ENCODE results near the gene ANO7. TPM values are rescaled to one million over a fixed set of nuclear protein-coding genes. Genes with fewer than 3 reads are reported as not detected.

The ANO7 gene
- total RNA-seq, 1 experiment from 2014 or later, result 5.2 TPM

GRCh38 chr2:241204010-241204384, 15.5 kb downstream of the ANO7 start:
- Histone ChIP-seq H2BK5ac (ENCODE audit: insufficient read length, low read length) (no peak overlapping the region), H3K4ac (ENCODE audit: low read depth, low read length) (no peak overlapping the region), H2AFZ (ENCODE audit: low read length) (no peak overlapping the region), H2AK5ac (ENCODE audit: insufficient read length, low read length) (no peak overlapping the region), H3K27me3 (ENCODE audit: insufficient read depth, low read length) (no peaks in the 10 kb centered on the region), H2BK12ac (ENCODE audit: insufficient read length, low read depth, low read length) (no peak overlapping the region), H2BK15ac (ENCODE audit: low read depth, low read length) (no peak overlapping the region), H3K14ac (ENCODE audit: insufficient read depth, low read length) (no peak overlapping the region), H4K91ac (ENCODE audit: insufficient read length, low read depth, low read length) (no peak overlapping the region), H4K5ac (ENCODE audit: insufficient read length, low read depth, low read length) (no peak overlapping the region), H3K4me1 (ENCODE audit: insufficient read depth, low read length) (no peaks in the 10 kb centered on the region), H3K18ac (ENCODE audit: insufficient read length, low read depth, low read length) (no peak overlapping the region), H3K9me3 (ENCODE audit: control insufficient read depth, low read depth, low read length) (no peaks in the 10 kb centered on the region), H3K9ac (ENCODE audit: extremely low read depth, insufficient read length, low read length) (no peak overlapping the region), H2BK20ac (ENCODE audit: low read depth, low read length, poor library complexity, severe bottlenecking) (no peak overlapping the region), H3K79me2 (ENCODE audit: insufficient read depth, low read length) (no peaks in the 10 kb centered on the region), H2BK120ac (ENCODE audit: low read depth, low read length, poor library complexity, severe bottlenecking) (no peak overlapping the region), H3K56ac (ENCODE audit: insufficient read length, low read depth, low read length) (no peak overlapping the region), H3K27ac (ENCODE audit: insufficient read length, low read depth, low read length) (no peak overlapping the region), H3K79me1 (ENCODE audit: insufficient read depth, low read depth, low read length, poor library complexity, severe bottlenecking) (no peaks in the 10 kb centered on the region), H4K8ac (replicated peaks; ENCODE audit: insufficient read length, low read depth, low read length) (no peak overlapping the region), H4K20me1 (ENCODE audit: control insufficient read depth, insufficient read depth, insufficient read length) (no peaks in the 10 kb centered on the region), H3K23ac (ENCODE audit: insufficient read length, low read depth, low read length) (no peak overlapping the region), H3T11ph (ENCODE audit: low read length) (no peak overlapping the region), H3K23me2 (ENCODE audit: insufficient read length, low read depth, low read length, poor library complexity, severe bottlenecking) (no peaks in the 10 kb centered on the region), H3K4me2 (ENCODE audit: insufficient read depth, insufficient read length, low read length) (no peak overlapping the region)
- TF ChIP-seq, protein P1, sequence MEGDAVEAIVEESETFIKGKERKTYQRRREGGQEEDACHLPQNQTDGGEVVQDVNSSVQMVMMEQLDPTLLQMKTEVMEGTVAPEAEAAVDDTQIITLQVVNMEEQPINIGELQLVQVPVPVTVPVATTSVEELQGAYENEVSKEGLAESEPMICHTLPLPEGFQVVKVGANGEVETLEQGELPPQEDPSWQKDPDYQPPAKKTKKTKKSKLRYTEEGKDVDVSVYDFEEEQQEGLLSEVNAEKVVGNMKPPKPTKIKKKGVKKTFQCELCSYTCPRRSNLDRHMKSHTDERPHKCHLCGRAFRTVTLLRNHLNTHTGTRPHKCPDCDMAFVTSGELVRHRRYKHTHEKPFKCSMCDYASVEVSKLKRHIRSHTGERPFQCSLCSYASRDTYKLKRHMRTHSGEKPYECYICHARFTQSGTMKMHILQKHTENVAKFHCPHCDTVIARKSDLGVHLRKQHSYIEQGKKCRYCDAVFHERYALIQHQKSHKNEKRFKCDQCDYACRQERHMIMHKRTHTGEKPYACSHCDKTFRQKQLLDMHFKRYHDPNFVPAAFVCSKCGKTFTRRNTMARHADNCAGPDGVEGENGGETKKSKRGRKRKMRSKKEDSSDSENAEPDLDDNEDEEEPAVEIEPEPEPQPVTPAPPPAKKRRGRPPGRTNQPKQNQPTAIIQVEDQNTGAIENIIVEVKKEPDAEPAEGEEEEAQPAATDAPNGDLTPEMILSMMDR (conservative IDR thresholded peaks at IDR 0.05), result no peak
- no CpG with 5 or more reads among the region's 10 CpGs for WGBS (ENCODE audit: extremely low coverage, insufficient read length, low lambda C conversion rate)
- H3K27ac Mint-ChIP-seq, result no peak overlapping the region
- H3K9me3 Mint-ChIP-seq, result no peaks in the 10 kb centered on the region
- no peaks in the 10 kb centered on the region; the same call in none of the 2 replicates for H3K27me3 Mint-ChIP-seq (ENCODE audit: low read depth)
- peaks cover 0 to 4% of the 10 kb centered on the region in 2 experiments; a peak in 1 of 4 replicates for H3K4me1 Mint-ChIP-seq
- H3K36me3 Mint-ChIP-seq (ENCODE audit: insufficient read depth in 1 of 3, low read depth in 3 of 3), result no peaks in the 10 kb centered on the region; a peak in 1 of 7 replicates
- H3K4me3 Mint-ChIP-seq, result no peak overlapping the region
- DNase-seq, result no peak
